ENCODE data around the gene GNAO1.

DNA sequence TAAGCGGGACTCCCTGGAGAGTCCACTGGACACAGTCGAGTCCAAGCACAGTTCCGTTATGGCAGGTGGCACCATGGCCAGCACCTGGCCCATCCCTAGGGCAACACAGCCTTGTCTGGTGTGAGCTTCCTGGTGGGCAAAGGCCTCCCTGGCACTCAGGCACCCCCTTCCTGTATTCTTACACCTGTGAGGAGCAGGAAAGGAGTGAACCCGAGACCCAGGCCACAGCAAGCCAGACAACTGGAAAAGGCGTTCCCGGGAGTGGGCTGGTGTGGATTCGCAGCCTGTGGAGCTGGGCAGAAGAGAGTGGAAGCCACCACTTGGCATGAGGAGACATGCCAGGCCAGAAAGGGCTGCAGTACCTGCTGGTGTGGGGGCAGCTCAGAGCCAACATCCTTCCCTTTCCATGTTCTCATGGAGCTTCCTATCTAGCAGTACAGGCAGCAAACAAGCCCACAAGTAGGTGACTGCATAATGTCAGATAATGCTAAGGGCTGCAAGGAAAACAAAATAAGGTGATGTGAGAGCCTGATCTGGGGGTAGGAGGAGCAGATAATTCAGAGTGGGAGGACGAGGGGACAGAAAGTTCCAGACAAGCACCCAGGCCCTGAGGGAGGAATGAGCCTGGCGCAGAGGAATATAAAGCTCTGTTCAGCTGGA, 87.0 kb downstream of the GNAO1 start:
- TF ChIP-seq, protein P1, sequence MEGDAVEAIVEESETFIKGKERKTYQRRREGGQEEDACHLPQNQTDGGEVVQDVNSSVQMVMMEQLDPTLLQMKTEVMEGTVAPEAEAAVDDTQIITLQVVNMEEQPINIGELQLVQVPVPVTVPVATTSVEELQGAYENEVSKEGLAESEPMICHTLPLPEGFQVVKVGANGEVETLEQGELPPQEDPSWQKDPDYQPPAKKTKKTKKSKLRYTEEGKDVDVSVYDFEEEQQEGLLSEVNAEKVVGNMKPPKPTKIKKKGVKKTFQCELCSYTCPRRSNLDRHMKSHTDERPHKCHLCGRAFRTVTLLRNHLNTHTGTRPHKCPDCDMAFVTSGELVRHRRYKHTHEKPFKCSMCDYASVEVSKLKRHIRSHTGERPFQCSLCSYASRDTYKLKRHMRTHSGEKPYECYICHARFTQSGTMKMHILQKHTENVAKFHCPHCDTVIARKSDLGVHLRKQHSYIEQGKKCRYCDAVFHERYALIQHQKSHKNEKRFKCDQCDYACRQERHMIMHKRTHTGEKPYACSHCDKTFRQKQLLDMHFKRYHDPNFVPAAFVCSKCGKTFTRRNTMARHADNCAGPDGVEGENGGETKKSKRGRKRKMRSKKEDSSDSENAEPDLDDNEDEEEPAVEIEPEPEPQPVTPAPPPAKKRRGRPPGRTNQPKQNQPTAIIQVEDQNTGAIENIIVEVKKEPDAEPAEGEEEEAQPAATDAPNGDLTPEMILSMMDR (IDR thresholded peaks at IDR 0.05), result no peak
- TF ChIP-seq POLR2A (IDR thresholded peaks at IDR 0.05), result no peak
